HL-60/S4 treated with phorbol 12-myristate 13-acetate at 8.2 ng/mL for 4 days and 3 days (cell line): ENCODE measurements around the gene HMGB1.

ENCODE experiments used
- in situ Hi-C: fragments of 300-500 bp; cut with MboI; formaldehyde crosslinking; loops from 2 replicates; pipeline ENCODE4 v1.15.0; 2022; ENCODE audit warnings: low sequenced_read_pairs

The HMGB1 gene

DNA sequence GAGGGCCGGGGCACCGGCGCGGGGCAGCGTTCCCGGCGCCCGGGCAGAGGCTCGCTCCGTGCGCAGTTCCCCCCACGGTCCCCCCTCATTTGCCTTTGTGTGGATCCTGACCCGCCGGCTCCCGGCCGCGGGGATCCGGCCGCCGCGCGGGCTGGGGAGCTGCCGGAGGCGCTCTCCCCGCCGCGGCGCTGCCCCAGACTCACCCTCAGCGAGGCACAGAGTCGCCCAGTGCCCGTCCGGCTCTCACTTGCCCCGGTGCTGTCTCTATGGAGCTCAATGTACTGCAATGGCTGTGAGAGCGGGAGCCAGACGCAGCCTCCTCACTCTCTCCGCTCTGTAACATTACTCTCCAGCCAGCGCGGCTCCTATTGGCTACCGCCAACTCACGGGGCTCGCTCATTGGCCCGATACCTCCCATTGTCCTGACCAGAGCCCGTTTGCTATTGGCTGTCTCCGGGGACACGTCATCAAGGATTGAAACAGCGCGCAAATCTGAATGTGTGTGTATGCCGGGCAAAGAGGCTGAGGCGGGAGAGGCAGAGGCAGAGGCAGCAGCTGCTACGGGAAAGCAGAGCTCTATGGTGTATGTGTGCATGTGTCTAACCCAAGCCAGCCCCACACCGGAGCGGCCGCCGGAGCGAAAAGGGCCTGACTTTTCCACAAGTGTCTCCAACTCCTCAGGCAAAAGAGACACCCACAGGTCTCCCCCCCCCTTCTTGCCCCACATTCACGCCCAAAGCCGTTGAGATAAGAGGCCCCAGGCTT is at the start of gene HMGB1:
Gene HMGB1, minus strand, starts transcription at position 344 of the 765 bp plus-strand sequence. CDS start 2,256 bp downstream, outside the sequence.
- in situ Hi-C loops, result no loop called here

DNA sequence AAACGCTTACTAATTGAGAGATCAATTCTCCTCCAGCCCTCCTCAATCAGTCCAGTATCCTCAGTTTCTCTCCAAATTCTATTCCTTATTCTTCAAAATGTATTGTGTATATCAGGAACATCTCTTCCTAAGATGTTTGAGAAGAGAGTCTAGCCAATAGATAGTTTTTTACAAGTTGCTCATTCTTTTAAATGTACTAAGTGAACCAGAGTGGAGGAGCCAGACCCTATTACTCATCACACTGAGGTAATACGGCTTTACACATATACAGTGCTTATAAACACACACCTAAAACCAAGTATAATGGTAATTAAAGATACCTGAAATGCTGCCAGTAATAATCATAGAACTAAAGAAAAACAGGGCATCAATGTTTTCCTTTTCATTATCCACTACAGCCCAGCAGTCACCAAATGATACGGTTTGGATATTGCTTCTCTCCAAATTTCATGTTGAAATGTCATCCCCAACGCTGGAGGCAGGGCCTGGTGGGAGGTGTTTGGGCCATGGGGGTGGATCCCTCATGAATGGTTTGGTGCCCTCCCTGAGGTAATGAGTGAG is 45.2 kb upstream of the HMGB1 start:
- in situ Hi-C loops, result no loop called here

DNA sequence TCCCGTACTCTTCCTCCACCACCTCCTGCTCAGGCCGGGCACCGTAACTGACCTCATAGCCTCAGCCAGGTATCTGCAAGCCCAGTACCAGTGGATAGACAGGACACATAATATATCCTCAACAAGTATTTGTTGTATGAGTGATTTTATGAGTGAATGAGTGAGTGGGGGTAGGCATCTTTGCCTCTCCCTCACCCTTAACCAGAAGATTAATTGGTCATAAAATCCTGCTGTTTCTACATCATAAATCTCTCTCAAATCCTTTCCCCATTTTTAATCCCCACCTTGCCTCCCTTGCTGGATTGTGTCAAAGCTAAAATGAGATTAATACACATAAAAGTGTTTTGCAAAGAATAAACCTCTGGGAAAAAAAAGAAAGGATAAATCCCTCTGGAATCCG is 44.4 kb upstream of the HMGB1 start:
- in situ Hi-C loops, result no loop called here

DNA sequence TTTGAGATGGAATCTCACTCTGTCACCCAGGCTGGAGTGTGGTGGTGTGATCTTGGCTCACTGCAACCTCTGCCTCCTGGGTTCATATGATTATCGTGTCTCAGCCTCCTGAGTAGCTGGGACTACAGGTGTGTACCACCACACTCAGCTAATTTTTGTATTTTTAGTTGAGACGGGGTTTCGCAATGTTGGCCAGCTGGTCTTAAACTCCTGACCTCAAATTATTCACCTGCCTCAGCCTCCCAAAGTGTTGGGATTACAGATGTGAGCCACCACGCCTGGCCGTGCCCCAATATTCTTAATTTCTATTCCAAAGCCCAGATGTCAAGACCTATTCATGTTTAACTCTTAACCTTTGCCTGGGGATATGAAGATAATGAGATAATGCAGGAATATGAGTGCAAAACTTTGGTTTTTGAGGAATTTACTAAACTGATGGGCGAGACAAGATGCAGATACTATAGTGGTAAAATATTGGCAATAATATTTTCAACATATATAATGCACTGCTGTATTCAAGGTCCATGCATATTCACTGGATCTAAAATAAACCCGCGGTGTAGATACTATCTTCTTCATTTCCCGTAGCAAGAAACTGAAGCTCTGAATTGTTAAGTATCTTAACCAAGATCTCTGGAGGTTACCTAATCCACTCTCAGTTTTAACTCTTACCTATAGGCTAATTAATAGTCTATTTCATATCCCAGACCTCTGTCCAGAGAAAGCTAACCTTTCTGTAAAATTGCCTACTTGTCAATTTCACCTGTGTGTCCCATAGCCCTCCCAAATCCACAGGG is 43.7 kb upstream of the HMGB1 start:
- in situ Hi-C loops, result no loop called here

DNA sequence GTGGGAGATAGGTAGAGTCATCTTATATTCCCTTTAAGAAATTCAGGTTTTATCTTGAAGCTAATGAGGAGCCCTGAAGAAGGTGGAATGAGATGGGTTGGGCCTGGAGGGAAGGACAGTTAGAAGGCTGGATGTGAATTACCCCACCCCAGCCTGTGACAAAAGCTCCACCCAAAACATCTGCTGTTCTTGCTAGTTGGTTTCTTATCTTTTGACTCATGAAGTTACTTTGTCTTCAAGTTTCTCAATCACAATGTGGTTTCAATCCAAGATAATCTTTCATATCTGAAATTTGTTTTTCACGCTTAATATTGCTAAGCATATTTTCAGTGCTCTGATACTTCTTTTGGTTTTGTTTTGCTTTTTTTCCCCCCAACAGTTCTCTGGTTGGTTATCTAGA is 38.3 kb upstream of the HMGB1 start:
- in situ Hi-C loops, result no loop called here

DNA sequence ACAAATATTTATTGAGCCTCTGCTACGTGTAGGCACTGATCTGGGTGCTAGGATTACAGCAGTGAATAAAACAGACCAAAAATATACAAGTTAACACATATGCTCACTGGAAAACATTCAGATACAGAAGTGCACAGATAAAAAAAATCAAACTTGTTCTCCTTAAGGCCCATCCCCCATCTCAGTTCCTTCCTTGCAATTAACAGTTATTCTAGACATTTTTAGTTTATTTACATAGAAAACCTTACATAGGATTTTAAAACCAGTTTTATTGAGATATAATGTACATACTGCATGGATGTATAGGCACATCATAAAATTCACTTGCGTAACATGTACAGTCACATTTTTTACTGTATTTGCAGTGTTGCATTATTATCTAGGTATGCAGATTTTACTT is 36.5 kb upstream of the HMGB1 start:
- in situ Hi-C loops, result no loop called here

DNA sequence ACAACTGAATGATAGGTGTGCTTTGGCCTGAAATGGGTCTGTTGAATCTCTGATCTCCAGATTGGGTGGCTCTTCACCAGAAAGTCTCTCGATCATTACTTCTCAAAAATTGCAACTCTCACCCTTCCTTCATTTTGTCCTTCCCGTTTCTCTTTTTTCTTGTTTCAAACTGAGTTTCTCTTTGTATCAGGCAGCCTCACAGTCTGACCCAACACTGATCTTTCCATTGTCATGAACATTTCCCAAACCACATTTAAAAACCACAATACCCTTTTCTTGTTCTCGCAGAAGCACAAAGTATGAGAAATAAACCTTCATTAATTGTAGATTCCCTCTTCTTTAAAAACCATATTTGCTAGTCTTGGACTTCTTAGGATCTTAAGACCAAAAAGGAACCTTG is 33.6 kb upstream of the HMGB1 start:
- in situ Hi-C loops, result no loop called here

DNA sequence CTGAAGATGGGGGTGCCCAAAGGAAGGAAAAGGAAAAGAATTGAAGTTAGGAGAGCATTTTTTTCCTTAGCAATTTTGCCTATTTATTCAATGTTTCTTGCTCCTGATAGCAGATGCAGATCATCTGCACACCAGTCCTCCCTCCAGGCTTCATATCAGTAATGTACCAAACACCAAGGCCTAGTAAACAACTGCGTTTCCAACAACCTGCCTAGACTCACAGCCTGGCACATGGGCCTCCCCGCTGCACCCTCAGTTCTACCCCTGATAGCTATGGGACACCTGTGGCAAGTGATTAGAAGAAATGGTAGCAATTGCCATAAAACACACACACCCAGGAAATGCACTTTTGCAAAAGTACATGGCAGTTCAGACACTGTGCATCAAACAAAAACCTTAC is 30.4 kb upstream of the HMGB1 start:
- in situ Hi-C loops, result no loop called here

DNA sequence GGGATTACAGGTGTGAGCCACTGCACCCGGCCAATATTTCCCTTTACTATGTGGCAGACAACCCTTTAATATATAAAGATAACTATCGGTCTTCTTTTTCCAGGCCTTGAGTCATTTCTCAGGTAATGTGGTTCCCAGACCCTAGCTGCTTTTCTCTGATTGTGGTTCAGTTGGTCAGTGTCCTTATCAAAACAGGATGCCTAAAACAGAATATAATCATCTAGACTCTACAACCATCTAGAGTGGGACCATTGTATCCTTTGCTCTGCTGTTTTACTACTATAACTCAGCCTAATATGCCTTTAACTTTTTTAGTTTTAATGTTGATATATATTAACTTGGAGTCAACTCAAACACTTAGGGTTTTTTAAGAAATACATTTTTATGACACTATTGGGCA is 30.0 kb upstream of the HMGB1 start:
- in situ Hi-C loops, result no loop called here

DNA sequence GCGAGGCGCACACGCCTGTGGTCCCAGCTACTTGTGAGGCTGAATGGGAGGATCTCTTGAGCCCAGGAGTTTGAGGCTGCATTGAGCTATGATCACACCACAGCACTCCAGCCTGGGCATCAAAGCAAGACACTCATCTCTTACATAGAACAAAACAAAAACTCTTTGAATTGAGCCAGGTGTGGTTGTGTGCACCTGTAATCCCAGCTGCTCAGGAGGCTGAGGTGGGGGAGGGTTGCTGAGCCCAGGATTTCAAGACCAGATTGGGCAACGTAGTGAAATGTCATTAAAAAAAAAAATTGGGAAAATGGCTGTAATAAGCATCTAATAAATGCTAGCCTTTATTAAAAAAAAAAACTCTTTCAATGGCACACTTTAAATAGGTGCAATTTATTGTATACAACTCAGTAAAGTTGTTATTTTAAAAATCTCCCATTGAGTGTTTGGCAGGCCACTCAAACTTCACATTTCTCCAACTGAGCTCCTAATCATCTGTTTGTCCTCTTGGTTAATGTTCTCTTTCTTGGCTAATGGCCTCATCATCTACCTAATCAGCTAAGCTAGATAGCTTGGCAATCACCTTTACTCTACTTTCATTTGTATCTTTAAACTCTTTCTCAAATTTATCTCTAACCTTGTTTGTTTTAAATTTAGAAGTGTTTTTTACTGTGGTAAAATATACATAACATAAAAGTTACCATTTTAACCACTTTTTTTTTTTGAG is 28.1 kb upstream of the HMGB1 start:
- in situ Hi-C loops, result no loop called here

DNA sequence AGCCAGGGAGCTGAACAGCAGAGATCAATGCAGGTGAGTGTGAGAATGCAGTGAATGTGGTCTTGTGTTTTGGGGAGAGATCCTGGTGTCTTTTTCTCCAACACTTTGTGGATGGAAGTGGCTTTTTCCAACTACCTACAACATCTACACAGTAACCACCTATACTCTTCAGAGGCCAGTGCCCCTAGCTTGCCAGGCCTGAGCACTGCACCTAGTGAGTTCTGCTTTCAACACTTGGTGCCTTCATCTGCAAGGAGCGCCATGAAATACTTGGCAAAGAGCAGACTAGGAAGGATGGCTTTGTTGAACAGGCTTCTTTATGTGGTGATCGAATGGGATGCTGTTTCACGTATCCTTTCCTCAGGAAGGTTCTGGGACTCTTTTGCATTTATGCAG is 21.3 kb upstream of the HMGB1 start:
- in situ Hi-C loops, result no loop called here

DNA sequence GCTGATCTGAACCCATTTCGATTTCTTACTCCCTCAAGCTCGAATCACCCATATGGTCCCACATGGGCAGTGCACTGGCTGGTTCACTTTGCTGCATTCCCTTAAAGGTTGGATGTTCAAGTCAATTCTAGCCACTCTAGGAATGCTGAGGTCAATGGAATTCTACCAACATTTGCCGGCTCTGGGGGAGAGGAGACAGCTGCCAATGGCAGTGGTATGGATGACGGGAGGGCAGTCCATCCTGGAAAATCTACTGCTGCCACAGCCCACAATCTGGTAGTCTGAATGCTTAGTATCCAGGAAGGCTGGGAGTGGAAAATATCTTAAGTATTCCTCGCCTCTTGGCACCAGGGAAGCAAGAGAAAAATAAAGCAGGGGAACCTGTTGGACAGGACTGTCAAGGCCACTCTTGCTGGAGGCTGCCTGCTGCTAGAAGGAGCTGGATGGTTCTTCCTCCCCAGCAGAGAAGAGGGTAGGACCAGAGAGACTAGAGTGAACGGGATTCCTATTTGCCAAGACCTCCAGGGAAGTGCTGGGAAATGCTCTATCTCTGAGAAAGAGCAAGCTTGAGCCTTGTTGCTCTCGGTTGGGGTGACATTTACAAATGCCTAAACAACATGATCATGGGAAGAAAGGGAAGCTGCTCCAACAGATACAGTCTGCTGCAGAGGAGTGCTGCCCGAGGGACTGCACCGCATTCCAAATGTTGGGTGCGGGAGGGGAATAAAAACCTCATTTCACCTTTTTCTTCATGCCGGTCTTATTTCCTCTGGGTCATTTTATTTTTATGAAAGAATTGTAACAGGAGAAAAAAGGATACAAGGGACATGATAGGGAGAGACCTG is 20.7 kb upstream of the HMGB1 start:
- in situ Hi-C loops, result no loop called here

DNA sequence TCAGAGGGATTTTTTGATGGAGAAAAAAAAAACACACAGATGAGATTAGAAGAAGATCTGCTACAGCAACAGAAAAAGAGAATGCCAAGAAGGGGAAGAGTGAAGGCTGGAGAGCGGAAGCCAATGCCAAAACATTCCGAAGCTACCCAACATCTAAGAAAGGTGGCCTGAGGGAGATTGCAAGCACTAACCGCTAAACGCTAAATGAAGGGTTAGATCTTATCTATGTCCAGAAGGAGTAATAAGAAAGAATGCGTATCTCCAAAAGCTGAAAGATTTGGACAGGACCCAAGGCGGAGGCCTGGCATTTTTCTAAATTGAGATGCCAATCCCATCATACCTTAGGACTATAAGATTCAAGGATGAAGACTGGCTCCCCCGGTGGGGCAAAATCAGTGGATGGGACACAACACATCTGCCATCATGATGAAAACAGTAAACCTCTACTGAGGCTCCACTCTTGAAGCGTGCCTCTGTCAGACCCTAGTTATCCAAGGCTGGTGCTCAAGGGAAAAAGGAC is 15.6 kb upstream of the HMGB1 start:
- in situ Hi-C loops, result no loop called here

DNA sequence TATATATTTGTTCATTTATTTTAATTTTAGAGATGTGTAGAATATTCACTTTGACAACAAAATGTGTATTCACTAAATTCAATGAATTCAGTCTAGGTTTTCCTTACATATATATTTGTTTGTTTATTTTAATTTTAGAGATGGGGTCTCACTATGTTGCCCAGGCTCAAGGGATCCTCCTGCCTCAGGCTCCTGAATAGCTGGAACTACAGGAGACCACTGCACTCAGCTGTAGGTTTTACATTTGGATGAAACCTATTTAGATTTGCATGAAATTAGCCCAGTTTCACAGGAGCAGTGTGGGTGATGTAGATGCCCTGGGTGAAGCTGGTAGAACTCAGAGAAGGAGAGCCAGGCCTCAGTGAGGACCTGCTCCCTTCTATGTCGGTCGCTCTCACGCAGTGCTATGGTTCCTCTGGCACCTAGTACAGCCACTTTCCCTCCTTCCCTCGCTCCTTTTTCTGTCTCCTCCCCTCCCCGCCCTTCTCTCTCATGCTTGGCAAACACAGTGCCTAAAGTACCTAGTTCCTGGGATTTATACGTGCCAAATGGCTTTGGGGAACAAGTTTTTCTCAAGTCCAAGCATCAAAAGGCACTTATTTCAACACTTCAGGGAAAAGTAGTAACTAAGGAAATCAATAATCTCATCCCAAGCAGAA is 14.7 kb upstream of the HMGB1 start:
- in situ Hi-C loops, result no loop called here

DNA sequence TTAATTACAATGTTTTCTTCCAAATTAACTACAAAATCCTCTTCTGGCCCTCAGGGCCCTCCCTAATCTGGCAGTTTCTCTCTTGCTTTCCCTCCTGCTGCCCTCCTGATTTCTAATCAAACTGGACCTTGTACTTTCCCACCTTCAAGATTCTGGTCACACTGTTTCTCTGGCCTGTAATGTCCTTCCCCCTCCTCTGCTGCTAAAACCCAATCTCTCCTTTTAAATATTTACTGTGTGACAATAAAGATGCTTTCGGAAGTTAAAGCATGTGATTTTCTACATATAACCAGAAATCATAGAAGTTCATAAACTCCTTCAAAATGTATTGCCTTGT is 14.1 kb upstream of the HMGB1 start:
- in situ Hi-C loops, result no loop called here

DNA sequence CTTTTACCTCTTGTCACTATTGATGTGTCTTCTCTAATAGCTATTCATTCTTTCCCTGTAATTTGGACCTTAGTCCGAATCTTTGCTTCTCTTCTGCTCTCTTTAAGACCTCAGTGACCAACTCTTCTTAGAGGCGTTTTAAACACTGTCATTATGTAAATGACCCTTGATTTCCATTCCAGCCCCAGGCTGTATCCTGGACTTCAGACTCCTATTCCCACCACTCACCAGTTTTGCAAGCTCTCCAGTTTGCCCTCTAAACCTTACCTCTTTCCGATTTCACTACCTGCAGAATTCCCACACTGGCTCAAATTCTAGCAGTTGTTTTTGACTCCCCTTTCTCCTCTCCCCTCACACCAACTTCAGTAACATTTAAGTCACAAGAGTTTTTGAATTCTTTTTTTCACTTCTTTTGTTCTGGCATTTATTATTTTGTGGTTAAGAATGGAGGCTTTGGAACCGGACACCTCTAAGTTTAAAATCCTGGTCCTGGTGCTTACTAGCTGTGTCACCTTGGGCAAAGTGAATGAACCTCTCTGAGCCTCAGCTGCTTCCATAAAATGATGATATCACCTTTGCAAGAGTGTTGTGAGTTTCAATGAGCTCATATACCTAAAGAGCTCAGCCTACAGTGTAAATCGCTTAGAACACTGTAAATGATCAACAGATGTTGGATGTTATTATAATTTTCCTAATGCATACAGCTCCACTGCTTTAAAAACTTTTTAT is 13.6 kb upstream of the HMGB1 start:
- in situ Hi-C loops, result no loop called here

DNA sequence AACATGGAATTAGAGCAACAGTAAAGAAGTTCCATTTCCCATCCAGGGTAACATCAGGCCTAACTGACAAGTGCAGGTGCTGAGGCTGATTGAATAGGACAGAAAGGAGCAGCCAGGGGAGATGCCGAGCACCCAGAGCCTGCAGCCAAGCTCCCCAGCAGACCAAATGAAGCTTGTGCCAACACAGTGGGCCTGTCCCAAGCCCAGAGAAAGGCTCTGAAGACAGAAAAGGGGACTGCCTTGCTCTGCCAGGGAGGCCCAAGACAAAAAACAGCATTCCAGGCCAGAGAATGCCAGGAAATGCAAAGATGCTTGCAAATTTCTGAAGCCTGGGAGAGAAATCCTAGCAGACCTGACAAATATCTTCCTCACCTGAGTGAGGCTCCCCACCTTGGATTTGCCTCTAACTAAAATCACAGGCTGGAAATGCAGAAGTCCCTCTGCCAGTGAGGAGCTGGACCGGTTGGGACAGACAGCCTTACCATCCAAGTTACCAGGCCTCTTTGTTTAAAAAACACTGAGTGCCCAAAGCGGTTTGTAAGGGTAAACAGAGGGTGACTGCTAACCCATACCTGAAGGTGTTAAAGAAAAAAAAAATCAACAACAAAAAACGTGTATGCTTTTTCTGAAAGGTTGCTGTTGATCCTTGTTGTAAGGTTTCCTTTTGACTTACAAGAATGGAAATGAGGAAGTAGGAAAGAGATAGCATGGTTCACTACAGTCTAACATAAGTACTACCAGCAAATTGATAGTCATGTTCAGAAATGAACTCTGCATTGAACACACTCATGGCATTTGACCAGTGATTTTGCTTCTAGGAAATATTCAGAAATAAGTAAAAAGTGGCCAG is 11.8 kb upstream of the HMGB1 start:
- in situ Hi-C loops, result no loop called here

DNA sequence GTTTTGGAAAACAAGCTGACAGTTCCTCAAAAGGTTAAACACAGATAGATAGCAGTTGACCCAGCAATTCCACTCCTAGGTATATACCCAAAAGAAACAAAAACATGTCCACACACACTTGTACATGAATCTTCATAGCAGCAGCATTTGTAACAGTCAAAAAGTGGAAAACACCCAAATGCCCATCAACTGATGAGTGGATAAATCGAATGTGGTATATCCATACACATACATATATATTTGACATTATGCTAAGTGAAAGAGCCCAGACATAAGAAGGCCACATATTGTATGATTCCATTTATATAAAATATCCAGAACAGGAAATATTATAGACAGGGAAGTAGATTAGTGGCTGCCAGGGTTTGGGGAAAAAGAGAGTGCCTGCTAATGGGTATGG is 7.9 kb upstream of the HMGB1 start:
- in situ Hi-C loops, result no loop called here
